PC-9 (cell line): ENCODE data around the gene SPOCK2. TPM values are rescaled to one million over a fixed set of nuclear protein-coding genes. Genes with fewer than 3 reads are reported as not detected.

Experiments
- BruUV-seq: library from RNA; stranded (reverse); fragments of 400-500 nt; replicated peaks from 2 replicates; lab custom pipeline; 2021; lab: Mats Ljungman, UMichigan
- CTCF ChIA-PET: fragments of 300-600 bp; sonication (Branson Sonifier 250); formaldehyde crosslinking; loops from one replicate; lab custom pipeline; 2022; ENCODE audit warnings: antibody characterized with exemption; lab: Charles Lee
- POLR2A ChIA-PET: fragments of 300-600 bp; sonication (Branson Sonifier 250); formaldehyde crosslinking; loops from one replicate; lab custom pipeline; 2022; ENCODE audit warnings: antibody characterized with exemption; ENCODE audit not compliant: unreplicated experiment; lab: Charles Lee
- DNase-seq, 2 experiments: peaks; one replicate each; pipeline versions ENCODE4 v3.0.0 to v3.0.0-alpha.2; 2015 to 2022; ENCODE audit warnings: mixed read lengths in 1 of 2
- H2AFZ ChIP-seq: fragments of 200-600 bp; sonication (generic); 2 replicates; pipeline ENCODE4 v1.8.1; 2017; ENCODE audit warnings: antibody characterized with exemption
- H3F3A ChIP-seq: fragments of 200-600 bp; sonication (generic); 2 replicates; pipeline ENCODE4 v1.8.1; 2017; ENCODE audit warnings: antibody characterized with exemption, mild to moderate bottlenecking, low read depth; ENCODE audit not compliant: insufficient read depth
- H3K27ac ChIP-seq: fragments of 200-600 bp; sonication (generic); 2 replicates; pipeline ENCODE4 v1.6.1; 2016; ENCODE audit warnings: mixed run types
- H3K27me3 ChIP-seq: fragments of 200-600 bp; sonication (generic); 2 replicates; pipeline ENCODE4 v1.6.1; 2016; ENCODE audit warnings: low read depth, mixed run types; ENCODE audit not compliant: insufficient read depth
- H3K36me3 ChIP-seq: fragments of 200-600 bp; sonication (generic); 2 replicates; pipeline ENCODE4 v1.6.1; 2016; ENCODE audit warnings: low read depth, mixed run types
- H3K4me1 ChIP-seq: fragments of 200-600 bp; sonication (generic); replicated peaks from 2 replicates; pipeline ENCODE4 v1.6.1; 2016; ENCODE audit warnings: mixed run types; ENCODE audit not compliant: insufficient read depth
- H3K4me2 ChIP-seq: fragments of 200-600 bp; sonication (generic); 2 replicates; pipeline ENCODE4 v1.6.1; 2017; ENCODE audit warnings: mixed run types
- H3K4me3 ChIP-seq: fragments of 200-600 bp; sonication (generic); 2 replicates; pipeline ENCODE4 v1.6.1; 2016; ENCODE audit warnings: mixed run types
- H3K79me2 ChIP-seq: fragments of 200-600 bp; sonication (generic); 2 replicates; pipeline ENCODE4 v1.6.1; 2017; ENCODE audit warnings: low read depth, mixed run types
- H3K9me2 ChIP-seq: fragments of 200-600 bp; sonication (generic); 2 replicates; pipeline ENCODE4 v1.8.1; 2017; ENCODE audit warnings: mild to moderate bottlenecking; ENCODE audit not compliant: insufficient read depth
- H3K9me3 ChIP-seq: fragments of 200-600 bp; sonication (generic); 2 replicates; pipeline ENCODE4 v1.8.1; 2016; ENCODE audit warnings: low read depth; ENCODE audit not compliant: insufficient read depth
- H4K20me1 ChIP-seq: fragments of 200-600 bp; sonication (generic); 2 replicates; pipeline ENCODE4 v1.8.1; 2017; ENCODE audit not compliant: insufficient read depth
- CTCF ChIP-seq: fragments of 200-600 bp; sonication (generic); conservative IDR thresholded peaks from 2 replicates; pipeline ENCODE4 v1.6.1; 2017; ENCODE audit warnings: mixed run types, antibody characterized with exemption, mild to moderate bottlenecking, moderate library complexity
- EZH2 ChIP-seq: fragments of 200-600 bp; sonication (generic); IDR thresholded peaks from 2 replicates; pipeline ENCODE4 v1.8.0; 2017; ENCODE audit warnings: antibody characterized with exemption, low read depth
- intact Hi-C: fragments of 100-400 bp; cut with micrococcal nuclease; formaldehyde crosslinking; loops from one replicate; pipeline ENCODE4 v1.10.0; 2022; ENCODE audit not compliant: unreplicated experiment
- total RNA-seq: library from RNA; stranded (reverse); gene quantifications from 2 replicates; pipeline ENCODE4 v1.2.3, GENCODE V29; 2021

Gene SPOCK2
- total RNA-seq, 1 experiment from 2014 or later, result 5.3 TPM

GRCh38 chr10:72127571-72127970 is 39.2 kb upstream of the SPOCK2 start:
- no peak overlapping the region for H3K27ac ChIP-seq
- no peak overlapping the region for H2AFZ ChIP-seq
- H3K9me3 ChIP-seq, result no peaks in the 10 kb centered on the region
- peaks cover 10% of the 10 kb centered on the region; the same call in 1 of the 2 replicates for H3K36me3 ChIP-seq
- no peak for DNase-seq
- no peaks in the 10 kb centered on the region for H3K4me1 ChIP-seq
- POLR2A ChIA-PET, result interaction anchor here (0.6 to 0.8 kb wide), 2 partner anchors 42 to 90 kb away, joined by 10 to 16 read pairs; no protein-coding TSS in a partner anchor
- no peaks in the 10 kb centered on the region for H3K27me3 ChIP-seq
- CTCF ChIA-PET, result interaction anchor here (0.6 to 0.8 kb wide), 4 partner anchors 13 to 95 kb away, joined by 4 to 10 read pairs (median 6); partner anchors contain the start of genes ANAPC16 and ASCC1
- no peaks in the 10 kb centered on the region for H4K20me1 ChIP-seq
- H3K4me2 ChIP-seq, result no peak overlapping the region
- intact Hi-C loops, result no loop called here
- BruUV-seq, result no TSS peak
- H3K9me2 ChIP-seq, result no peaks in the 10 kb centered on the region
- TF ChIP-seq CTCF (no peak), EZH2 (no peak)
- no peak overlapping the region for H3K4me3 ChIP-seq
- H3K79me2 ChIP-seq, result no peaks in the 10 kb centered on the region
- H3F3A ChIP-seq, result peaks cover 5% of the 10 kb centered on the region; the same call in 1 of the 2 replicates

GRCh38 chr10:72126872-72127232 is 38.5 kb upstream of the SPOCK2 start:
- no TSS peak for BruUV-seq
- CTCF ChIA-PET, result interaction anchor here (0.5 to 1.4 kb wide), 6 partner anchors 13 to 92 kb away, joined by 3 to 8 read pairs (median 4); no protein-coding TSS in a partner anchor
- TF ChIP-seq EZH2, result no peak
- no peak for TF ChIP-seq CTCF

GRCh38 chr10:72126184-72126871 is 38.0 kb upstream of the SPOCK2 start:
- Histone ChIP-seq H3K4me2 (no peak overlapping the region), H3K27me3 (no peaks in the 10 kb centered on the region), H4K20me1 (no peaks in the 10 kb centered on the region), H3F3A (peaks cover 2% of the 10 kb centered on the region; the same call in 1 of the 2 replicates), H3K27ac (no peak overlapping the region), H3K4me3 (no peak overlapping the region), H2AFZ (no peak overlapping the region), H3K79me2 (no peaks in the 10 kb centered on the region), H3K36me3 (peaks cover 8% of the 10 kb centered on the region; the same call in 1 of the 2 replicates), H3K4me1 (no peaks in the 10 kb centered on the region), H3K9me3 (no peaks in the 10 kb centered on the region), H3K9me2 (no peaks in the 10 kb centered on the region)
- DNase-seq, result no peak
- TF ChIP-seq EZH2, result no peak
- TF ChIP-seq CTCF, result peak; percentile 71
- no TSS peak for BruUV-seq
- POLR2A ChIA-PET, result interaction anchor here (0.6 to 0.8 kb wide), 2 partner anchors 40 to 65 kb away, joined by 3 to 10 read pairs; no protein-coding TSS in a partner anchor
- intact Hi-C loops, result loop anchor here (1.0 kb wide), 2 partner anchors 202 to 211 kb away; no protein-coding TSS in a partner anchor
- CTCF ChIA-PET, result interaction anchor here (0.5 to 1.4 kb wide), 9 partner anchors 10 to 230 kb away, joined by 3 to 8 read pairs (median 3); no protein-coding TSS in a partner anchor

More at GRCh38 chr10:72126872-72127232, 38.5 kb upstream of the SPOCK2 start:
- Histone ChIP-seq H3K9me2 (no peaks in the 10 kb centered on the region), H2AFZ (no peak overlapping the region), H3F3A (no peaks in the 10 kb centered on the region; the same call in 1 of the 2 replicates), H3K36me3 (peaks cover 3% of the 10 kb centered on the region; the same call in 1 of the 2 replicates), H3K27ac (no peak overlapping the region), H3K79me2 (no peaks in the 10 kb centered on the region), H3K4me2 (no peak overlapping the region), H4K20me1 (no peaks in the 10 kb centered on the region), H3K4me1 (no peaks in the 10 kb centered on the region), H3K4me3 (no peak overlapping the region), H3K27me3 (no peaks in the 10 kb centered on the region), H3K9me3 (no peaks in the 10 kb centered on the region)
- intact Hi-C loops, result loop anchor here (1.0 kb wide), 2 partner anchors 201 to 210 kb away; no protein-coding TSS in a partner anchor
- DNase-seq, result no peak
- POLR2A ChIA-PET, result interaction anchor here (0.6 to 0.8 kb wide), 3 partner anchors 41 to 91 kb away, joined by 3 to 16 read pairs (median 10); no protein-coding TSS in a partner anchor
